AG04449 (cell line): Measurements from ENCODE around the gene BCR.

Source experiments
- CTCF ChIA-PET: fragments of 350-600 bp; formaldehyde crosslinking; extraction: SDS; loops from one replicate; lab custom pipeline; 2021; ENCODE audit warnings: antibody characterized with exemption; lab: Yijun Ruan, JAX
- POLR2A ChIA-PET: fragments of 400-600, 350-600 bp; formaldehyde crosslinking; extraction: SDS; loops from one replicate; lab custom pipeline; 2020; ENCODE audit warnings: antibody characterized with exemption, inconsistent platforms; lab: Yijun Ruan, JAX
- DNase-seq: peaks from one replicate; pipeline ENCODE4 v3.0.0-alpha.2; 2010; ENCODE audit warnings: low read depth, low spot score
- H3K4me3 ChIP-seq: 2 replicates; pipeline ENCODE4 v1.5.1; 2011; ENCODE audit warnings: low read depth, mild to moderate bottlenecking, control low read depth, low read length
- TF ChIP-seq, protein P1 (sequence below): IDR thresholded peaks from one replicate; pipeline ENCODE4 v1.5.1; 2011; ENCODE audit warnings: mild to moderate bottlenecking, moderate library complexity, low read length, control low read depth, inconsistent platforms; ENCODE audit not compliant: insufficient read depth; ENCODE audit errors: missing control alignments

Gene BCR

DNA sequence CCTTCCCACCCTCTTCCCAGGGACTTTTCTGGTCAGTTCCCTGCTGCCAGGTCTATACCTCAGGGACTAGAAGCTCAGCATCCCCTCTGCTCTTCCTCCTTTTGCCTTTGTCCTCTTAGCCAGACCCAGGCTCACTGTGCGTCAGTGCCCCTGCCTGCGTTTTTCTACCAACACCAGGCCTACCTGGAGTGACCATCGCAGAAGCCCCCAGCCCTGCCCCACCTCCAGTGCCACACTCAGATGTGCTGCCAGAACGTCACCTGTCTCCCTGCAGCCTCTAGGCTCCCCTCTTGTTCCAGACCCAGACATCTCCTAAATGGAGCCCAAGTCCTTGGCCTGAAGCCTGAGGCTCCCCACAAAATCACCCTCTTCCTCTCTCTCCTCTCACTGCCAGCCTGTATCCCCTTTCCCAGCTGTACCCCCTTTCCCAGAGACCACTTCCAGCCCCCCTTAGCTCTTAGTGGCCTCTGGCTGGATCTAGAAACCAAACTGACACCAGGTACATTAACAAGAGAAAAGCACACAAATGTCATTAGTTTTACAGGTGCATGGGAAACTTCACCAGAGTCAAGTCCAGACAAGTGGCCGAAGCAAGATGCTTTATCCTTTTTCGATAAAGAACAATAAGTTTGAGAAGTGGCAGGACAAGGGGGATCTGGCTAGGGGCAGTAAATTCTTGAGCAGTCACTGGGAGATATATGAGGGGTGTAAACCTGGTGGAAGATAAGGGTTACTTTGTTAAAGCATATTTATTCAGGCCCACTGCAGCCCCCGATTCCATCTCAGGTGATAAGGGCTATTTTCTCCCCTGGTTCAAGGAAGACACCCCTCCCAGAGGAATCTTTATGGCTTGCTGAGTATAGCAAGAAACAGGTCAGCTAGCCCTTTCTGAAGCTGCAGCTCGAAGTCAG lies 61.5 kb downstream of the BCR start:
- TF ChIP-seq, protein P1, sequence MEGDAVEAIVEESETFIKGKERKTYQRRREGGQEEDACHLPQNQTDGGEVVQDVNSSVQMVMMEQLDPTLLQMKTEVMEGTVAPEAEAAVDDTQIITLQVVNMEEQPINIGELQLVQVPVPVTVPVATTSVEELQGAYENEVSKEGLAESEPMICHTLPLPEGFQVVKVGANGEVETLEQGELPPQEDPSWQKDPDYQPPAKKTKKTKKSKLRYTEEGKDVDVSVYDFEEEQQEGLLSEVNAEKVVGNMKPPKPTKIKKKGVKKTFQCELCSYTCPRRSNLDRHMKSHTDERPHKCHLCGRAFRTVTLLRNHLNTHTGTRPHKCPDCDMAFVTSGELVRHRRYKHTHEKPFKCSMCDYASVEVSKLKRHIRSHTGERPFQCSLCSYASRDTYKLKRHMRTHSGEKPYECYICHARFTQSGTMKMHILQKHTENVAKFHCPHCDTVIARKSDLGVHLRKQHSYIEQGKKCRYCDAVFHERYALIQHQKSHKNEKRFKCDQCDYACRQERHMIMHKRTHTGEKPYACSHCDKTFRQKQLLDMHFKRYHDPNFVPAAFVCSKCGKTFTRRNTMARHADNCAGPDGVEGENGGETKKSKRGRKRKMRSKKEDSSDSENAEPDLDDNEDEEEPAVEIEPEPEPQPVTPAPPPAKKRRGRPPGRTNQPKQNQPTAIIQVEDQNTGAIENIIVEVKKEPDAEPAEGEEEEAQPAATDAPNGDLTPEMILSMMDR = no peak
- POLR2A ChIA-PET = no interaction called here
- no peak overlapping the region for H3K4me3 ChIP-seq

DNA sequence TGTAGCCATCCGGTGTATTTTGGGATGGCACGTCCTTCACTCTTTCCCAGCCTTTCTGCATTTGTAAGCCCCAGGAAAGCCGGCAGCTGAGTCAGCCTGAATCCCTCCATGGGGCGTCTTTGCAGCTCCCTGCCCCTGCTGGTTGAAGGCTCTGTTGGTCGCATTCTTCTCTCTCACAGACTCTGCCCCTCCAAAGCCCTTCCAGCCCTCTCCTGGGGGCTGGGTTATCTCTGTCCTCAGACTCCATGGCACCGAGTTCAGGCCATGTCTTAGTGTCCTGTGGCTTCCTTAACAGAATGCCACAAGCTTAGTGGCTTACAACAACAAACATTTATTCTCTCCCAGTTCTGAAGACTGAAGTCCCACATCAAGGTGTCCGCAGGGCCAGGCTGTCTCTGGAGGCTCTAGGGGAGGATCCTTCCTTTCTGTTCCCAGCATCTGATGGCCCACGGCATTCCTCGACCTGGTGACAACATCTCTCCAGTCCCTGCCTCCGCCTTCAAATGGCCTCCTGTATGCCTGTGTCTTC lies 62.2 kb downstream of the BCR start:
- TF ChIP-seq, protein P1 = peak; percentile 29
- ChIA-PET POLR2A (no interaction called here), CTCF (interaction anchor here (0.7 to 1.7 kb wide), 9 partner anchors 9 to 285 kb away, joined by 3 to 13 read pairs (median 4); partner anchors contain the start of gene BCR)
- DNase-seq = no peak
- H3K4me3 ChIP-seq = no peak overlapping the region

More for the DNA sequence above, 61.5 kb downstream of the BCR start:
- DNase-seq = no peak
- CTCF ChIA-PET = interaction anchor here (0.7 to 1.7 kb wide), 6 partner anchors 10 to 282 kb away, joined by 3 to 5 read pairs (median 4); no protein-coding TSS in a partner anchor

DNA sequence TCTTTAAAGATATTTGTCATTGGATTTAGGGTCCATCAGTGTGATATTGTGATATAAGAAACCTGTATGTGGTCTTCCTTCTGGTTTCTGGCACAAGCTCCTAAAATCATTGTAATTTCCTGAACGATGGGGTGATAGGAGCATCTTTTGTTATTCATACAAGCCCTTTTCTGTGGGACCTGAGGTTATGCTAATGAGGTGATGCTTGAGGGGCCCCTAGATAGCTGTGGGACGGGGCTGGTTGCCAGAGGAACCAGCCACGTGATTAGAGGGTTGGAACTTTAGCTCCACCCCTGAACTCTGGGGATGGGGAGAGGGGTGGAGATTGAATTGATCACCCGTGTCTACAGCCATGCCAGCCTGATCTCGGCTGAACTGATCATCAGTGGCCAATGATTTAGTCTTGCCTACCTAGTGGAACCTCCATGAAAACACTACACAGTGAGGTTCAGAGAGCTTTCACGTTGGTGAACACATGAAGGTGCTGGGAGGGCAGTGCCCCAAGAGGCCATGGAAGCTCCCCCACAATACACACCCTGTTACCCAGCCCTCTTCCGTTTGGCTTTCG lies 62.8 kb downstream of the BCR start:
- no peak overlapping the region for H3K4me3 ChIP-seq
- CTCF ChIA-PET = interaction anchor here (0.7 to 1.7 kb wide), 8 partner anchors 9 to 286 kb away, joined by 3 to 13 read pairs (median 4); partner anchors contain the start of gene BCR

DNA sequence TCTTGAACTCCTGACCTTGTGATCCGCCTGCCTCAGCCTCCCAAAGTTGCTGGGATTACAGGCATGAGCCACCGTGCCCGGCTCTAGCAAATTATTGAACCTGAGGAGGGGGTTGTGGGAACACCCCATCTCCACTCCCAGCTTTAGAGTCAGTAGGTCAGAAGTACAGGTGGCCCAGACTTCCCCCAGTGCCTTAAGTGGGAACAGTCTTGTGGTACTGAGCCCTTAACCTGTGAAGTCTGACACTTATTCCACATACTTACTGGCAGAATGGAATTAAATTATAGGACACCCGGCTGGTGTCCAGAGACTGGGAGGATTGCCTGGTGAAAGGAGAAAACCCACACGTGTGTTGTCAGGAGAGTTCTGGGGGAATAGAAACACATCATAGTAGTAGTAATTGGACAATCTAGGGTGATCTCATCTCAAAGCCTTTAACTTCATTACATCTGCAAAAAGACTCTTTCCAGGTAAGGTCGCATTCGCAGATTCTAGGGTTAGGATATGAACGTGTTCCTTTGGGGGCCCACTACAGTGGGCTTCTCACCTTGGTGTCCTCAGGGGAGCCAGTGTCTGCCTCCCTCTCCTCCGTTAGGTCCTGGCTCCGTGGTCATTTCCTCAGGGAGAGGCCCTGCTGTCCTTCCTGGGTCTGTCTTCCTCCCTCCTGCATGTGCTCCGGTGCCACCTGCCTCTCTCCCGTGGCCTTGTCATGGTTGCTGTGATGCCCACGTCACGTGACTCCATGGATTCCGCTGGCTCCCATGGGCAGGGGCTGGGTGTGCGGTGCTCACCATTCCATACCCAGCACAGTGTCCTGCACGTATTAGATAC lies 63.8 kb downstream of the BCR start:
- DNase-seq = no peak
- TF ChIP-seq, protein P1 = no peak
- no peak overlapping the region for H3K4me3 ChIP-seq
- ChIA-PET POLR2A (no interaction called here), CTCF (interaction anchor here (1.4 to 1.7 kb wide), 2 partner anchors 65 to 287 kb away, joined by 4 to 13 read pairs; partner anchors contain the start of gene BCR)

More for the DNA sequence above, 62.8 kb downstream of the BCR start:
- POLR2A ChIA-PET = no interaction called here
- TF ChIP-seq, protein P1 = no peak
- no peak for DNase-seq

DNA sequence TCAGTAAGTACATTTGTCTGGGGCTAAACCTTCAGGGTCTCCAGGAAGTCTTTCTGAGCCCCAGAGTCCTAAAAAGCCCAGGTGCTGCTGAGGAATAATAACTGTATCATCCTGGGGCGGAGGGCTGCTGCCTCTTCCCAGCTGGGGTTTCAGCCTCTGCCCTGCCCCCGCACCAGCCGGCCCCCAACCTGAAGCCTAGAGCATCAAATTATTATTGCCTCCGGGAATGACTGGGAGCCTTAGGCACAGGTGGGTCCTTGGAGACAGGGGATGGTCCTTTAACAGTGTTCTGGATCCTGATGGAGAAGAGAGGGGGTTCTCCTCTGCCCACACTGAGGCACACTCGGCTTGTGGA lies 64.4 kb downstream of the BCR start:
- DNase-seq = no peak
- ChIA-PET CTCF (no interaction called here), POLR2A (no interaction called here)
- H3K4me3 ChIP-seq = no peak overlapping the region
- TF ChIP-seq, protein P1 = no peak
